ENCODE measurements around the gene PRKCD.

PRKCD gene

GRCh38 chr3:53232641-53233377 lies 71.8 kb downstream of the PRKCD start:
- DNase-seq (ENCODE audit: low spot score): no peak

- no peak for DNase-seq (ENCODE audit: low spot score)
Observed at GRCh38 chr3:53234130-53234840, 73.3 kb downstream of the PRKCD start.

DNA sequence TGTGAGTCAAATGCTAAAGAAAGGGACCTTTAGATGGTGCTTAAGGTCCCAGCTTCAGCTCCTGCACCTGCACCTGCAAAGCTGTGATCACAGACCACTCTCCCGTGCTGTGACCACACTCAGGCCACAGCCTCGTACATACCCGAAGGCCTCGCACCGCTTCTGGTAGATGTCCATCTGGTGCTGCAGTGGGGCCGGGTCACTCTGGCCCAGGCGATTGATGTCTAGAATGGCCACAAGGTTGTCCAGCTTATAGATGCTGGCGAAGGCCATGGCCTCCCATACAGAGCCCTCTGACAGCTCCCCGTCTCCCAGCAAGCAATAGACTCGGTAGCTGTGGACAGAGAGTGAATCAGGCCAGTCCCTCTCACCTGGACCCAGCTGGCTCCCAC lies 73.8 kb downstream of the PRKCD start:
- DNase-seq (ENCODE audit: low spot score): no peak

DNA sequence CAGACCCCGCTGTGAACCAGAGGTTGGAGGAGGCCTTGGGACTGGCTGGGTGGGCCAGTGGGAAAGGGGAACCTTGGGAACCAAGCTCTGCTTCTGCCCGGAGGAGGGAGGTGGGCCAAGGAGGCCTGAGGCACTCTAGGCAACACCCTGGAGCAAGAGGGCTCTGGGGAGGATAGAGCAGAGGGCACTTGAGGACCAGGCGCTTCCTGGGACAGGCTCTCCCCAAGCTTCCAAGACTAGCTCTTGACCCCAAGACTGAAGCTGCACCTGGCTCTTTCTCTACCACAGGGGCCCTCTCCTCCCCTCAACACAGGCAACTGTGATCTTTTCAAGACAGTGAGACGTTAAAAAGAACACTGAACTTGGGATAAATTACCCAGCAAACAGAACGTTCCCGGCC lies 74.5 kb downstream of the PRKCD start:
- DNase-seq (ENCODE audit: low spot score): no peak

DNA sequence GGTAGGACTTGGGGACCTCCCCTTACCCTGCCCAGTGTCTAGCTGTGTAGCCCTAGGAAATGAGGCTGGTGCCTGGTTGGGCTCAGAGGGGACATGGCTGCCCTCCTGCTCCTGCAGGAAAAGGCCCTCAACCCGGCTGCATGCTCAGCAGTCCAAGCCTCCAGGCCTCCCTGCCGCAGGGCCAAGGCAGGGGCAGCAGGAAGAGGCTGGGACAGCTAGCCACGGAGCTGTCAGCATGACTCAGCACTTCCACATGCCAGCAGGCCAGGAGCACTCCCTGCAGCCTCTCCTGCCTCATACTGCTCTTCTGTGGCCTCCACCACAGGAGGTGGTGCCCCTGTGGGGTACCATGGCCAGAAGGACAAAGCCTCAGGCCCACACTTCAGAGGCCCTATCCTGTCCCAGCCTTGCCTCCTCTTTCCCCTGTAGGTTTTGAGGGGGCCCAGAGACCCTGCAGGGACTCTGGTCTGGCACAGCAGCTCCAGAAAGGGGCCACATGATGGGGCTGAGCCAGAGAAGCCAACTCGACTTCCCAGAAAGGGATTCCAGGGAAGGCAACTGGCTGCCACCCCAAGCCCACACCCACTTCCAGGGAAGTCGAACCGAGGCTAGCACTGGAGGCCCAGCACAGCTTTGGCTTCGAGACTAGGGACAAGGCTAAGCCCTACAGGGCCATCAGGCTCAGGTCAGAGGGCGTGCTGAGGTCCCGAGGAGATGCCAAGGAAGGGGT lies 75.3 kb downstream of the PRKCD start:
- DNase-seq (ENCODE audit: low spot score): no peak

GRCh38 chr3:53238051-53238850 lies 77.2 kb downstream of the PRKCD start:
- DNase-seq (ENCODE audit: low spot score): no peak

DNA sequence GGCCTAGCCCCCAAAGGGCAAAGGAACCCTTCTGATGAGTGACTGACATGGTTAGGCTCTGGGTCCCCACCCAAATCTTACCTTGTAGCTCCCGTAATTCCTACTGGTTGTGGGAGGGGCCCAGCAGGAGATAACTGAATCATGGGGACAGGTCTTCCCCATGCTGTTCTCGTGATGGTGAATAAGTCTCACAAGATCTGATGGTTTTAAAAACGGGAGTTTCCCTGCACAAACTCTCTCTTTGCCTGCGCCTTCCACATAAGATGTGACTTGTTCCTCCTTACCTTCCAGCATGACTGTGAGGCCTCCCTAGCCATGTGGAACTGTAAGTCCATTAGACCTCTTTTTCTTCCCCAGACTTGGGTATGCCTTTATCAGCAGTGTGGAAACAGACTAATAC lies 77.9 kb downstream of the PRKCD start:
- no peak for DNase-seq (ENCODE audit: low spot score)

DNA sequence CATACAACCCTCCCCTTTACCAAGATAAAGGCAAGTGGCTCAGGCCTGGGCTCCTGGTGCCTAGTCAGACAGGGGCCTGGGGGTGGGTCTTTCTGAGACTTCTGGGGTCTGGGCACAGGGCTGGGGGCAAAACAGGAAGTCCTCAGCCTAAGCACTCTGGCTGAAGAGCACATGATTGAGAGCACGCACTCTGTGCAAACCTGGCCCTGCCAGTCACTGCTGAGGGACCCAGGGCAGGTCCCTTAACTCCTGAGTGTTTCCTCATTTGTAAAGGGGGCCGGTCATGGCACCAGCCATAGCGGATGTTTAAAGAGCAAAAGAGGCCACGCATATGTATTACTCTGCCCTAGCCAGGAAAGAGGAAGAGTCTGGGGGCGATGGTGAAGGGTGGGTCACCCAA lies 78.8 kb downstream of the PRKCD start:
- DNase-seq (ENCODE audit: low spot score): no peak

GRCh38 chr3:53240989-53241972 lies 80.3 kb downstream of the PRKCD start:
- no peak for DNase-seq (ENCODE audit: low spot score)

- no peak for DNase-seq (ENCODE audit: low spot score)
Observed at GRCh38 chr3:53242155-53242554, 81.1 kb downstream of the PRKCD start.

Data from CD4-positive, alpha-beta T cell treated with Interleukin-15 for 4 hours (primary cell).